Activated CD4-positive, alpha-beta T cell treated with anti-CD3 and anti-CD28 coated beads for 4 hours (primary cell): Measurements from ENCODE around the gene RPL38.

ENCODE experiments used
- DNase-seq, 2 donors: peaks; one replicate each; pipeline ENCODE4 v3.0.0-alpha.2; 2020

Gene RPL38

DNA sequence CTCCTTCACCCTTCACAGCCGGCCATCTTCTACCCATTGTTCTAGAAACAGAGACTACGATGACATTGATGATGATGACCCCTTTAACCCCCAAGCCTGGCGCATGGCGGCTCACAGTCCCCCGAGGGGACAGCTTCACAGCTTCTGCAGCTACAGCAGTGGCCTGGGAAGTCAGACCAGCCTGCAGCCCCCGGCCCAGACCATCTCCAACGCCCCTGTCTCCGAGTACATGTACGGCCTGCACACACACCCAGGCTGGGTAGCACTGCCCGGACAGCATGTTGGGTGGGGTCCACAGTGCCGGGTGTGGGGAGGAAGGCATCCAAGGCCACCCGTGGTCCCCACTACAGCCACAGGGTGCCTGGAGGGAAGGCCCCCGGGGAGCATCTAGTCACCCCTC, 49.6 kb downstream of the RPL38 start:
- DNase-seq: no peak

DNA sequence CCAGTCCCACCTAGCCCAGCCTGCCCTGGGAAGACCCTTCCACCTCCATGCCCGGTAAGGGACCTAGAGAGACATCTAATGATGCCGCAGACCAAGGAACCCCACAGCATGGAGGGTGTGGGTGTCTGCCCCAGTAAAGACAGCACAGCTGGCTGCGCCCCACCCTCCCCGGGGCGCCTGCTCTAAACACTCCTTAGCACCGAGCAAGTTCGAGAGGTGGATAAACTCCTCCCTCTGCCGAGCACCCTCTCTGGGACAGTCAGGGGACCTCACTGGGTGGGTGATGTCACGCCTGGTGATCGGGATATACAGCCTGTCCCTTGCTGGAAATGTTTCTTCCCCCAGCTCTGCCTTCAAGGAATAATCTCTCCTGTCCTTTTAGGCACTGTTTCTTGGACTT, 53.8 kb downstream of the RPL38 start:
- DNase-seq: no peak

DNA sequence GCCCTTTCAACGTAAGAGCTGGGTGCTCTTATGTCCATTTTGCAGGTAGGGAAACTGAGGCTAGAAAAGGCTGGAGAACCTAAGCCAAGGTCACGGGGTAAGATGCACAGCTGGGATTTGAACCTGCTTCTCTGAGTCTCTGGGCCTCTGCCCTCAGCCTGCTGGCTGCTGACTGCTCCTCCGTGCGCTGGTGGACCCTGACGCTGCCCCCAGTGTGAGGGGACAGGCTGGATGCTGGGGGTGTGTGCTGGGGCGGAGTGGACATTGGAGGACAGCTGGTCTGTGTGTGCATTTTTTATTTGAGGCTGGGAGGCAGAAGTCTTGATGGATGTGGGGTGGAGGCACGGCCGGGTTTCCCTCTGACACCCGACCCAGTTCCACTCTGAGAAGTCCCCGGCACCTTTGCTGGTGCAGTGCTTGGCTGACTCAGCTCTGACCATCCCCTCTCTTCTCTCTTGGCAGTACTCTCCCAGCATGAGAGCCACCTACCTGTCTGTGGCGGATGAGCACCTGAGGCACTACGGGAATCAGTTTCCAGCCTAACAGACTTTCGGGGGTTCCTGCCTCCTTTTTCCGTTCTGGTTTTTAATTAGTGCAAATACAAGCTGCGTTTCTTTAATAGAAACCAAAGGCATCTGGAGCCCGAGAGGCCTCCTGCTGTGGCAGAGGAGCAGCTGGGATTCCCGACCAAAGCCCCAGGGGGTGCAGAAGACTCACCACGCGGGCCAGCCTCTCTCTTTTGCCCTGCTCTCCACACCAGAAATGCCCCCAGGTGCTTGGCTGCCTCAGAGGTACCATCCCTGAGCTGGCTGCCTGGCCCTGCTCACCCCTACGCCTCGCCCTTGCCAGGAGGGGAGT, 56.4 kb downstream of the RPL38 start:
- DNase-seq: no peak
